Muscle layer of duodenum (tissue), 2 donors: ENCODE data around the gene DOCK1.
"Not testable (repeated sequence)": the region's sequence is repeated elsewhere in the genome, so short reads cannot be mapped to it uniquely, and the experiment has no call there.

Source experiments
- H3K27ac ChIP-seq: one replicate; pipeline ENCODE4 v1.7.0; 2013; ENCODE audit warnings: mild to moderate bottlenecking, low read length
- H3K27me3 ChIP-seq: one replicate; pipeline ENCODE4 v1.7.0; 2013; ENCODE audit warnings: low read depth, mild to moderate bottlenecking, control low read depth, low read length
- H3K36me3 ChIP-seq, 2 donors: one replicate each; pipeline ENCODE4 v1.7.0; 2013; ENCODE audit warnings: low read length in 2 of 2, control low read depth in 1 of 2, mild to moderate bottlenecking in 1 of 2; ENCODE audit not compliant: insufficient read depth in 2 of 2, control insufficient read depth in 1 of 2
- H3K4me1 ChIP-seq, 2 donors: one replicate each; pipeline ENCODE4 v1.7.0; 2013; ENCODE audit warnings: low read length in 2 of 2, mild to moderate bottlenecking in 2 of 2, control low read depth in 1 of 2, moderate library complexity in 1 of 2; ENCODE audit not compliant: insufficient read depth in 2 of 2, control insufficient read depth in 1 of 2
- H3K4me3 ChIP-seq, 2 donors: one replicate each; pipeline ENCODE4 v1.7.0; 2013; ENCODE audit warnings: low read length in 2 of 2, low read depth in 1 of 2, mild to moderate bottlenecking in 1 of 2
- H3K9me3 ChIP-seq, 2 donors: one replicate each; pipeline ENCODE4 v1.7.0; 2013; ENCODE audit warnings: low read length in 2 of 2, control low read depth in 1 of 2, mild to moderate bottlenecking in 1 of 2; ENCODE audit not compliant: control insufficient read depth in 1 of 2
- donor health status: healthy.

Gene DOCK1

GRCh38 chr10:126914561-126914960 is 9.3 kb downstream of the DOCK1 start:
- Histone ChIP-seq H3K36me3 (no peaks in the 10 kb centered on the region), H3K4me1 (peaks cover 0 to 20% of the 10 kb centered on the region in 2 donors), H3K27ac (no peak overlapping the region), H3K27me3 (no peaks in the 10 kb centered on the region), H3K9me3 (no peaks in the 10 kb centered on the region), H3K4me3 (no peak overlapping the region)

- H3K27me3 ChIP-seq, H3K9me3 ChIP-seq, H3K27ac ChIP-seq, H3K36me3 ChIP-seq, H3K4me3 ChIP-seq: not testable (repeated sequence)
- peaks cover 0 to 21% of the 10 kb centered on the region in 2 donors for H3K4me1 ChIP-seq
Measured at GRCh38 chr10:126916952-126917351, 11.7 kb downstream of the DOCK1 start.

- Histone ChIP-seq H3K9me3 (no peaks in the 10 kb centered on the region), H3K4me3 (no peak overlapping the region), H3K27me3 (no peaks in the 10 kb centered on the region), H3K27ac (no peak overlapping the region), H3K36me3 (no peaks in the 10 kb centered on the region), H3K4me1 (peaks cover 0 to 21% of the 10 kb centered on the region in 2 donors)
Measured at GRCh38 chr10:126917375-126917774, 12.1 kb downstream of the DOCK1 start.

GRCh38 chr10:126917975-126918908 is 13.0 kb downstream of the DOCK1 start:
- Histone ChIP-seq H3K27me3 (no peaks in the 10 kb centered on the region), H3K27ac (no peak overlapping the region), H3K9me3 (no peaks in the 10 kb centered on the region), H3K4me3 (no peak overlapping the region), H3K4me1 (peaks cover 0 to 21% of the 10 kb centered on the region in 2 donors), H3K36me3 (no peaks in the 10 kb centered on the region)

- Histone ChIP-seq H3K27ac (no peak overlapping the region), H3K4me3 (no peak overlapping the region), H3K4me1 (peaks cover 0 to 22% of the 10 kb centered on the region in 2 donors)
Measured at GRCh38 chr10:126919426-126919825, 14.2 kb downstream of the DOCK1 start.

GRCh38 chr10:126921162-126921561 is 15.9 kb downstream of the DOCK1 start:
- H3K27ac ChIP-seq = no peak overlapping the region
- no peak overlapping the region for H3K4me3 ChIP-seq
- H3K9me3 ChIP-seq = no peaks in the 10 kb centered on the region
- H3K4me1 ChIP-seq = peaks cover 0 to 25% of the 10 kb centered on the region in 2 donors
- no peaks in the 10 kb centered on the region for H3K36me3 ChIP-seq
- no peaks in the 10 kb centered on the region for H3K27me3 ChIP-seq

More at GRCh38 chr10:126919426-126919825, 14.2 kb downstream of the DOCK1 start:
- H3K9me3 ChIP-seq = no peaks in the 10 kb centered on the region
- H3K27me3 ChIP-seq = no peaks in the 10 kb centered on the region
- H3K36me3 ChIP-seq = no peaks in the 10 kb centered on the region

GRCh38 chr10:126921974-126922525 is 16.8 kb downstream of the DOCK1 start:
- H3K4me1 ChIP-seq = peaks cover 0 to 25% of the 10 kb centered on the region in 2 donors
- H3K36me3 ChIP-seq = peaks cover 0 to 6% of the 10 kb centered on the region in 2 donors
- H3K27ac ChIP-seq = no peak overlapping the region
- no peaks in the 10 kb centered on the region for H3K27me3 ChIP-seq
- no peak overlapping the region for H3K4me3 ChIP-seq
- H3K9me3 ChIP-seq = no peaks in the 10 kb centered on the region

- H3K4me3 ChIP-seq = no peak overlapping the region
- no peaks in the 10 kb centered on the region for H3K9me3 ChIP-seq
- peaks cover 0 to 20% of the 10 kb centered on the region in 2 donors for H3K36me3 ChIP-seq
- H3K27ac ChIP-seq = no peak overlapping the region
- no peaks in the 10 kb centered on the region for H3K27me3 ChIP-seq
- H3K4me1 ChIP-seq = peaks cover 0 to 7% of the 10 kb centered on the region in 2 donors
Measured at GRCh38 chr10:126924180-126924914, 19.1 kb downstream of the DOCK1 start.

- no peaks in the 10 kb centered on the region for H3K9me3 ChIP-seq
- peaks cover 2 to 4% of the 10 kb centered on the region in 2 donors for H3K4me1 ChIP-seq
- no peak overlapping the region for H3K27ac ChIP-seq
- H3K27me3 ChIP-seq = no peaks in the 10 kb centered on the region
- H3K36me3 ChIP-seq = peaks cover 0 to 20% of the 10 kb centered on the region in 2 donors
- no peak overlapping the region for H3K4me3 ChIP-seq
Measured at GRCh38 chr10:126924915-126925300, 19.7 kb downstream of the DOCK1 start.

GRCh38 chr10:126926568-126926967 is 21.3 kb downstream of the DOCK1 start:
- H3K27ac ChIP-seq = no peak overlapping the region
- no peaks in the 10 kb centered on the region for H3K27me3 ChIP-seq
- H3K36me3 ChIP-seq = peaks cover 0 to 20% of the 10 kb centered on the region in 2 donors
- peaks cover 14 to 17% of the 10 kb centered on the region in 2 donors for H3K4me1 ChIP-seq
- H3K9me3 ChIP-seq = no peaks in the 10 kb centered on the region
- H3K4me3 ChIP-seq = no peak overlapping the region

GRCh38 chr10:126927799-126928198 is 22.6 kb downstream of the DOCK1 start:
- Histone ChIP-seq H3K27ac (no peak overlapping the region), H3K4me1 (peaks cover 14 to 24% of the 10 kb centered on the region in 2 donors), H3K36me3 (peaks cover 0 to 20% of the 10 kb centered on the region in 2 donors), H3K4me3 (no peak overlapping the region), H3K9me3 (no peaks in the 10 kb centered on the region), H3K27me3 (no peaks in the 10 kb centered on the region)
